Natural killer cell (primary cell): Measurements from ENCODE around the gene DIP2C. TPM values are rescaled to one million over a fixed set of nuclear protein-coding genes. Genes with fewer than 3 reads are reported as not detected.

Source experiments
- ATAC-seq, 3 donors: fragments of 150-1000 bp in 2 of 3; fragments of 200-7000 bp in 1 of 3; cut with Tn5 transposase; 1 replicate in 1 of 3; 2 replicates in 2 of 3; pipeline ENCODE4 v1.10.0; 2021; ENCODE audit warnings: mild to moderate bottlenecking in 2 of 3, moderate library complexity in 2 of 3
- DNase-seq, 2 donors: peaks; one replicate each; pipeline versions ENCODE4 v3.0.0 to v3.0.0-alpha.2; 2013 to 2021; ENCODE audit warnings: mixed read lengths in 1 of 2
- H3K27ac ChIP-seq: one replicate; pipeline ENCODE4 v1.5.1; 2013; ENCODE audit warnings: mild to moderate bottlenecking, low read length
- H3K27me3 ChIP-seq: one replicate; pipeline ENCODE4 v1.6.1; 2013; ENCODE audit warnings: low read length; ENCODE audit not compliant: control insufficient read depth, insufficient read depth
- H3K36me3 ChIP-seq: one replicate; pipeline ENCODE4 v1.6.1; 2013; ENCODE audit warnings: low read length; ENCODE audit not compliant: control insufficient read depth, insufficient read depth
- H3K4me1 ChIP-seq: one replicate; pipeline ENCODE4 v1.6.1; 2013; ENCODE audit warnings: low read length; ENCODE audit not compliant: control insufficient read depth, insufficient read depth
- H3K4me3 ChIP-seq: one replicate; pipeline ENCODE4 v1.5.1; 2013; ENCODE audit warnings: low read length
- H3K9me3 ChIP-seq: one replicate; pipeline ENCODE4 v1.6.1; 2013; ENCODE audit warnings: low read length; ENCODE audit not compliant: control insufficient read depth, insufficient read depth
- H3K27ac Mint-ChIP-seq, 2 donors: one replicate each; pipeline ENCODE4 v1.8.0; 2022; ENCODE audit warnings: mild to moderate bottlenecking in 2 of 2, mixed read lengths in 2 of 2, moderate library complexity in 1 of 2
- H3K27me3 Mint-ChIP-seq, 2 donors: one replicate each; pipeline ENCODE4 v1.8.0; 2022; ENCODE audit warnings: low read depth in 2 of 2, mixed read lengths in 2 of 2
- H3K36me3 Mint-ChIP-seq: one replicate; pipeline ENCODE4 v1.8.0; 2022; ENCODE audit warnings: mixed read lengths
- H3K4me1 Mint-ChIP-seq, 2 donors: one replicate each; pipeline ENCODE4 v1.8.0; 2022; ENCODE audit warnings: mixed read lengths in 2 of 2
- H3K4me3 Mint-ChIP-seq: one replicate; pipeline ENCODE4 v1.8.0; 2022; ENCODE audit warnings: mild to moderate bottlenecking, moderate library complexity, mixed read lengths
- H3K9me3 Mint-ChIP-seq, 2 donors: one replicate each; pipeline ENCODE4 v1.8.0; 2022; ENCODE audit warnings: mixed read lengths in 2 of 2
- CTCF ChIP-seq: fragments of 200-600 bp; IDR thresholded peaks from one replicate; pipeline ENCODE4 v1.8.0; 2022; ENCODE audit warnings: antibody characterized with exemption
- WGBS: methylation state at CpG from one replicate; pipeline ENCODE4 v1.1.7; 2013; ENCODE audit warnings: missing lambda C conversion rate; ENCODE audit not compliant: insufficient coverage; 5-methylcytosine and 5-hydroxymethylcytosine counted together
- intact Hi-C: fragments of 100-400 bp; cut with micrococcal nuclease; formaldehyde crosslinking; loops from one replicate; pipeline ENCODE4 v1.14.2; 2022
- total RNA-seq, 4 donors: library from RNA; stranded (reverse); fragments of 120-200 nt in 1 of 4; gene quantifications; one replicate each; pipeline versions ENCODE4 v1.2.3 to v1.2.4, GENCODE V29; 2013 to 2022

DIP2C gene
- total RNA-seq, 3 donors from 2014 or later (not counting 1 experiment from before 2014, with no cell fraction given): 1.5 to 5.8 (median 3.8) TPM

- Histone ChIP-seq H3K36me3 (no peaks in the 10 kb centered on the region), H3K9me3 (no peaks in the 10 kb centered on the region), H3K27me3 (no peaks in the 10 kb centered on the region), H3K4me1 (no peaks in the 10 kb centered on the region), H3K27ac (no peak overlapping the region), H3K4me3 (no peak overlapping the region)
- ATAC-seq (no peak), DNase-seq (no peak)
- TF ChIP-seq CTCF: no peak
- Mint-ChIP-seq H3K9me3 (no peaks in the 10 kb centered on the region), H3K4me3 (no peak overlapping the region), H3K4me1 (peaks cover 0 to 3% of the 10 kb centered on the region in 2 donors), H3K36me3 (peaks cover 9% of the 10 kb centered on the region), H3K27ac (no peak overlapping the region), H3K27me3 (peaks cover 10 to 14% of the 10 kb centered on the region in 2 donors)
- WGBS: 91% methylated on average over 10 of the region's 12 CpGs
- intact Hi-C loops: no loop called here
These were observed 279.9 kb downstream of the DIP2C start for GRCh38 chr10:409408-410040.

- ATAC-seq (no peak), DNase-seq (no peak)
- no peaks in the 10 kb centered on the region for H3K4me1 Mint-ChIP-seq
- H3K36me3 ChIP-seq: no peaks in the 10 kb centered on the region
- H3K27ac Mint-ChIP-seq: no peak overlapping the region
- no peaks in the 10 kb centered on the region for H3K4me1 ChIP-seq
- H3K27me3 Mint-ChIP-seq: peaks cover 10 to 14% of the 10 kb centered on the region in 2 donors
- 86% methylated on average over 3 of the region's 3 CpGs for WGBS
- no peak for TF ChIP-seq CTCF
- no peaks in the 10 kb centered on the region for H3K9me3 Mint-ChIP-seq
- H3K4me3 Mint-ChIP-seq: no peak overlapping the region
- no peaks in the 10 kb centered on the region for H3K9me3 ChIP-seq
- peaks cover 9% of the 10 kb centered on the region for H3K36me3 Mint-ChIP-seq
- intact Hi-C loops: no loop called here
- H3K4me3 ChIP-seq: no peak overlapping the region
- no peak overlapping the region for H3K27ac ChIP-seq
- no peaks in the 10 kb centered on the region for H3K27me3 ChIP-seq
These were observed 281.2 kb downstream of the DIP2C start for GRCh38 chr10:408236-408635.

GRCh38 chr10:406976-407375, 282.5 kb downstream of the DIP2C start:
- H3K4me1 ChIP-seq: no peaks in the 10 kb centered on the region
- no peak for ATAC-seq
- intact Hi-C loops: no loop called here
- no peak overlapping the region for H3K27ac ChIP-seq
- peaks cover 10 to 14% of the 10 kb centered on the region in 2 donors for H3K27me3 Mint-ChIP-seq
- TF ChIP-seq CTCF: no peak
- no peak overlapping the region for H3K27ac Mint-ChIP-seq
- H3K36me3 Mint-ChIP-seq: peaks cover 9% of the 10 kb centered on the region
- H3K27me3 ChIP-seq: no peaks in the 10 kb centered on the region
- no peaks in the 10 kb centered on the region for H3K9me3 Mint-ChIP-seq
- no peak for DNase-seq
- 93% methylated on average over 13 of the region's 13 CpGs for WGBS
- H3K9me3 ChIP-seq: no peaks in the 10 kb centered on the region
- no peaks in the 10 kb centered on the region for H3K36me3 ChIP-seq
- H3K4me3 Mint-ChIP-seq: no peak overlapping the region
- no peaks in the 10 kb centered on the region for H3K4me1 Mint-ChIP-seq
- no peak overlapping the region for H3K4me3 ChIP-seq

GRCh38 chr10:405648-406047, 283.8 kb downstream of the DIP2C start:
- H3K27ac ChIP-seq: no peak overlapping the region
- Mint-ChIP-seq H3K9me3 (no peaks in the 10 kb centered on the region), H3K27me3 (peaks cover 8 to 11% of the 10 kb centered on the region in 2 donors), H3K27ac (no peak overlapping the region), H3K4me3 (no peak overlapping the region), H3K36me3 (peaks cover 9% of the 10 kb centered on the region), H3K4me1 (no peaks in the 10 kb centered on the region)
- H3K9me3 ChIP-seq: no peaks in the 10 kb centered on the region
- H3K4me1 ChIP-seq: no peaks in the 10 kb centered on the region
- intact Hi-C loops: no loop called here
- H3K36me3 ChIP-seq: no peaks in the 10 kb centered on the region
- TF ChIP-seq CTCF: no peak
- no peak overlapping the region for H3K4me3 ChIP-seq
- DNase-seq (no peak), ATAC-seq (no peak)
- WGBS: 87% methylated on average over 12 of the region's 12 CpGs
- no peaks in the 10 kb centered on the region for H3K27me3 ChIP-seq
